GM19193 (cell line): ENCODE measurements around the gene MPND.

ENCODE experiments used
- POLR2A ChIP-seq: IDR thresholded peaks from 4 replicates; pipeline ENCODE4 v1.6.1; 2011; ENCODE audit not compliant: insufficient read depth, insufficient read length; ENCODE audit errors: extremely low read depth

The MPND gene

DNA sequence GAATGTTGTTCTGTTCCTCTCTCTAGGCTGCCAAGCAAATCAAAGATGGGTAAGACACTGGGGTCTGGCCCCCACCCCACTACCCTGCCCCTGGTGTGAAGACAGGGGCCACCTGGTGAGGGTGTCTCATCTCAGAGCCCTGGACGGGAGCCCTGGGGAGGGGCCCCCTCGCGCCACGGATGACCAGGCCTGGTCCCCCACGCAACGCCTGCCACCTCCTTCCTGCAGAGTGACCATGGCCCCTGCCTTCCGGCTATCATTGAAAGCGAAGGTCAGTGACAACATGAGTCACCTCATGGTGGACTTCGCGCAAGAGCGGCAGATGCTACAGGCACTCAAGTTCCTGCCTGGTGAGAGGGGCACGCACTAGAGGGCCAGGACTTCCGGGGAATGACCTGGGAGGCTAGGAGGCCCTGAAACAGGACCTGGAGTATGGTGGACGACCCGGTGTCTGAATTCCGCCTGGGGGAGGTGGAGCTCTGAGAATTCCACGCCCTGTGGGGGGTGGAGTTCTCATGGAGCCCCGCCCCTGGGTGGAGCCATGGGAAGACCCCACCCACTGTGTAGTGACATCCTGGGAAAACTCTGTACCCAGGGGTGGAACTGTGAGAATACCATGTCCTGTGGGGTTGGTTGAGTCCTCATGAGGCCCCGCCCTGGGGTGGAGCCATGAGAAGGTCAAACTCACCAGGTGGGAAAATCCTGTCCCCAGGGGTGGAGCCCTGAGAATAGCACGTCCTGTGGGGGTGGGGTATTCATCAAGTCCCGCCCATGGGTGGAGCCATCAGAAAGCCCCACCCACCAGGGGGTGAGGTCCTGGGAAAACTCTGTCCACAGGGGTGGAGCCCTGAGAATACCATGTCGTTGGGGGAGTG is 32.9 kb upstream of the MPND start:
- TF ChIP-seq POLR2A = no peak

DNA sequence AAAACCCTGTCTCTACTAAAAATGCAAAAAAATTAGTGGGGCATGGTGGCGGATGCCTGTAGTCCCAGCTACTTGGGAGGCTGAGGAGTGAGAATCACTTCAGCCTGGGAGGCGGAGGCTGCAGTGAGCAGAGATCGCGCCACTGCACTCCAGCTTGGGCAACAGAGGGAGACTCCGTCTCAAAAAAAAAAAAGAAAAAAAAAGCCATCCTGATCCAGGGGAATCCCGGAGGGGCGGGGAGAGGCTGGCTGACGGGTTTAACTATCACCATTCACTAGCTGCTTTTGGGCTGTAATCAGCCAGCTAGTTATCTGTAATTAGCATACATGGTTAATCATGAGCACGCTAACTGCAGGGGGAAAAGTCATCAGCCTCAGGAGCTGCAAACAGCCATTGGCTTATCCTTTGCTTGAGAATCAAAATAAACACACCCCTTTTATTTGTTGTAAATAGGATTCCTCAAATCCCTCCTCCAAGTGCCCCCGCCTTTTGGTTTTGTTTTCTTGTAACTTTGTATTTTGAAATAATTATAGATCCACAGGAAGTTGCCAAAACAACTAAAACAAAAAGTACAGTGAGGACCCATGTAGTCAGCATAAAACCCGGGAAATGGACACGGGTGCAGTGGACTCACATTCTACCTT is 29.4 kb upstream of the MPND start:
- no peak for TF ChIP-seq POLR2A

- TF ChIP-seq POLR2A = no peak
Observed at GRCh38 chr19:4316956-4317355, 26.4 kb upstream of the MPND start.

DNA sequence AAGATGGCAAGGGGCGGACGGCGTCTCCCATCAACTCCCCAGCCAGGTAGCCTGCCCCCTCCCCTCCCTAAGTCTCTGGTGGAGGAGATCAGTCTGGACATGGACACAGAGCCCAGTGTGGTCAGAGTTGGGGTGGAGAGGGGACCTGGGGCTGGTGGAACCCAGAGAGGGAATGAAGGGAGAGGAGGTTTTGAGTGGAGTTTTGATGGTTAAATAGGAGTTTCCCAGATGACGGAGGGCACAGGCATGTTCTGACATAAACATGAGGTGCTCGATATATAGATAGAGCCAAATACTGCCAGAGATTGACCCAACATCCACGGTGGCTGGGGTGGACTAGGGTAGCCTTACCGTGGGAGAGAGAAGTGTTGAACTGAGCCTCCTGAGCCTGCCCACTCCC is 24.9 kb upstream of the MPND start:
- TF ChIP-seq POLR2A = no peak

DNA sequence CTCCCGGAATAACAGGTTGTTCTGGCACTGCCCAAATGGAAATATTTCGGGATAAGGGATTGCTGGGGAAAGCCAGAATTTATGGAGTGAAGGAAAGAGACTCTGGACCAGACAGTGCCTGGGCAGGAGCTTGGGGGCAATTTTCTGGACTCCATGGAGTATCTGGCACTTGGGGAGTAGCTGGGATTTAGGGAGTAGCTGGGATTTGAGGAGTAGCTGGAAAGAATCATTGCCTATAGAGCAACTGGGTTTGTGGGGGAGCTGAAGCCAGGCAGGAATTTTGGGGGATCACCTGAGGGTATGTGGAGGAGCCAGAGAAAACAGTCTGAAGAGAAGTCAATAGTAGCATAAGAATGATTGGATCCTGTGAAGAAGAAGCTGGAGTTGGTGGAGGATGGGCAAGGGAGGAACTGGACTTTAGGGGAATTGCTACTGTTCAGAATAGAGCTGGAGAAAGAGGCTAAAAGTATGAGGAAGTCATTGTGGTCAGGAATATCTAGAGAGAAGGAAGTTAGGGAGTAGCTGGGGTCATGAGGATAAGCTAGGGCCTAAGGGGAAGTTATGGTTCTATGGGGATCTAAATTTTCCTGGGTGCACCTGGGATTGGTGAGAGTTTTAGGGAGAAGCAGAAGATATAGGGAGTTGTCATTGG is 24.2 kb upstream of the MPND start:
- no peak for TF ChIP-seq POLR2A

GRCh38 chr19:4320419-4320818 is 22.9 kb upstream of the MPND start:
- no peak for TF ChIP-seq POLR2A

DNA sequence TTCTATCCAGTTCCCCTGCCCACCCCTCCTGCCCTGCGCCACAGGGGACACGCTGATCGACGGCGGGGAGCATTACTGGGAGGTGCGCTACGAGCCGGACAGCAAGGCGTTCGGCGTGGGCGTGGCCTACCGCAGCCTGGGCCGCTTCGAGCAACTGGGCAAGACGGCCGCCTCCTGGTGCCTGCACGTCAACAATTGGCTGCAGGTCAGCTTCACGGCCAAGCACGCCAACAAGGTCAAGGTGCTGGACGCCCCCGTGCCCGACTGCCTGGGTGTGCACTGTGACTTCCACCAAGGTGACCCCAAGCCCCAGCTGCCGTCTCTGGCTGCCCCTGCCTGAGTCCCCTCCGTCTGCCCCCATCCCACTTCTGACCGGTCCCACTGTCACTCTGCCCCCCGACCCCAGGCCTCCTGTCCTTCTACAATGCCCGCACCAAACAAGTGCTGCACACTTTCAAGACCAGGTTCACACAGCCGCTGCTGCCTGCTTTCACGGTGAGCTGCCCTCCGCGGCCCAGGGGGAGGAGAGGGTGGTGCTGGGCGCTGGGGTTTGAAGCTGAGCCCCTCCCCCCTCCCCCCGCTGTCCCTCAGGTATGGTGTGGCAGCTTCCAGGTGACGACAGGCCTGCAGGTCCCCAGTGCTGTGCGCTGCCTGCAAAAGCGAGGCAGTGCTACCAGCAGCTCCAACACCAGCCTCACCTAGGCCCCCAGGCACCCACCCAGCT is 20.3 kb upstream of the MPND start:
- no peak for TF ChIP-seq POLR2A

GRCh38 chr19:4323692-4324091 is 19.7 kb upstream of the MPND start:
- no peak for TF ChIP-seq POLR2A

GRCh38 chr19:4324228-4324627 is 19.1 kb upstream of the MPND start:
- TF ChIP-seq POLR2A = no peak

- no peak for TF ChIP-seq POLR2A
Observed at GRCh38 chr19:4326215-4326836, 17.0 kb upstream of the MPND start.

DNA sequence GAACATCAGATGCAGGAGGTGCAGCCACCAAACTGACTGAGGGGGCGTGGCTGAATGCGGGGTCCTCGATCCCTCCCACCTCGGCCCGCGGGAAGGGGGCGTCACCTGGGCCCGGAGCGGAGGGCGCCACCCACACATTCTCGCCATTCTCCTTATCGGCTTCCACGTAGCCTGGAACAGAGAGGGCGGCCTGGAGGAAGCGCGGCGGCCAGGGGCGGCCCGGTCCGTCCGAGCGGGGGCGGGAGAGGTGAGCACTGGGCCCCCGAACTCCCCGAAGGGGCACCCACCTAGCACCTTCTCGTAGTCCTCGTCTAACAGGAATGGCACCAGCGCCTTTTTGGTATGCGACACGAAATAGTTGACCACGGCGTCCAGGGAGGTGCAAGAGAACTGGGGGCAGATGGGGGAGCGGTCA is 16.5 kb upstream of the MPND start:
- no peak for TF ChIP-seq POLR2A

GRCh38 chr19:4327252-4327876 is 16.0 kb upstream of the MPND start:
- no peak for TF ChIP-seq POLR2A

- no peak for TF ChIP-seq POLR2A
Observed at GRCh38 chr19:4327877-4328242, 15.5 kb upstream of the MPND start.
